GM19328 (cell line): ENCODE measurements around the gene HLA-DMA.

Source experiments
- ATAC-seq: cut with Tn5 transposase; IDR thresholded peaks from one replicate; pipeline ENCODE4 v1.9.1; 2021; ENCODE audit warnings: mild to moderate bottlenecking, moderate library complexity; ENCODE audit not compliant: unreplicated experiment

HLA-DMA gene

GRCh38 chr6:32933661-32934085, 19.2 kb downstream of the HLA-DMA start:
- ATAC-seq, result no peak

- ATAC-seq, result no peak
Measured at GRCh38 chr6:32932132-32932868, 20.6 kb downstream of the HLA-DMA start.

GRCh38 chr6:32931211-32931610, 21.7 kb downstream of the HLA-DMA start:
- no peak for ATAC-seq

- ATAC-seq, result no peak
Measured at GRCh38 chr6:32922083-32922482, 30.8 kb downstream of the HLA-DMA start.

GRCh38 chr6:32920715-32921114, 32.2 kb downstream of the HLA-DMA start:
- ATAC-seq, result no peak

- ATAC-seq, result no peak
Measured at GRCh38 chr6:32912951-32913350, 39.9 kb downstream of the HLA-DMA start.

GRCh38 chr6:32908897-32909296, 44.0 kb downstream of the HLA-DMA start:
- ATAC-seq, result no peak

- ATAC-seq, result no peak
Measured at GRCh38 chr6:32906539-32906938, 46.4 kb downstream of the HLA-DMA start.

- no peak for ATAC-seq
Measured at GRCh38 chr6:32905078-32905477, 47.8 kb downstream of the HLA-DMA start.

GRCh38 chr6:32903952-32904351, 48.9 kb downstream of the HLA-DMA start:
- ATAC-seq, result no peak
